H1 (cell line): ENCODE results near the gene OR14I1. TPM values are rescaled to one million over a fixed set of nuclear protein-coding genes. Genes with fewer than 3 reads are reported as not detected.

Source experiments
- CTCF ChIA-PET: fragments of 300-600 bp; sonication (Branson Sonifier 250); formaldehyde crosslinking; loops from one replicate; lab custom pipeline; 2021; ENCODE audit not compliant: partially characterized antibody; lab: Charles Lee
- POLR2A ChIA-PET: fragments of 300-600 bp; sonication (Branson Sonifier 250); formaldehyde crosslinking; loops from one replicate; lab custom pipeline; 2021; ENCODE audit warnings: inconsistent platforms; ENCODE audit not compliant: partially characterized antibody; lab: Charles Lee
- DNase-seq, 2 experiments: peaks; one replicate each; pipeline versions ENCODE4 v3.0.0 to v3.0.0-alpha.2; 2010 to 2022; ENCODE audit warnings: low spot score in 2 of 2, low read depth in 1 of 2, mixed read lengths in 1 of 2
- FAIRE-seq: peaks from 2 replicates; lab custom pipeline; 2011; peaks lifted over from hg19 to GRCh38; lab: Jason Lieb, UNC
- H2AFZ ChIP-seq: 2 replicates; pipeline ENCODE4 v1.8.1; 2012; ENCODE audit warnings: low read length, inconsistent platforms
- H2AK5ac ChIP-seq: 2 replicates; pipeline ENCODE4 v1.6.1; 2013; ENCODE audit warnings: low read depth, low read length
- H2BK120ac ChIP-seq: replicated peaks from 2 replicates; pipeline ENCODE3; 2013; ENCODE audit warnings: low read depth, low read length, inconsistent platforms
- H2BK12ac ChIP-seq: 2 replicates; pipeline ENCODE4 v1.6.1; 2013; ENCODE audit warnings: low read depth, low read length
- H2BK15ac ChIP-seq: 2 replicates; pipeline ENCODE4 v1.6.1; 2013; ENCODE audit warnings: low read length
- H2BK20ac ChIP-seq: 2 replicates; pipeline ENCODE4 v1.6.1; 2013; ENCODE audit warnings: low read length
- H2BK5ac ChIP-seq: 2 replicates; pipeline ENCODE4 v1.6.1; 2013; ENCODE audit warnings: low read depth, low read length
- H3K14ac ChIP-seq: 2 replicates; pipeline ENCODE4 v1.6.1; 2013; ENCODE audit warnings: inconsistent platforms; ENCODE audit not compliant: insufficient read length
- H3K18ac ChIP-seq: 2 replicates; pipeline ENCODE4 v1.6.1; 2013; ENCODE audit warnings: low read length; ENCODE audit errors: extremely low read depth
- H3K23ac ChIP-seq: 2 replicates; pipeline ENCODE4 v1.6.1; 2013; ENCODE audit warnings: inconsistent platforms; ENCODE audit not compliant: insufficient read length
- H3K23me2 ChIP-seq: 2 replicates; pipeline ENCODE4 v1.6.1; 2013; ENCODE audit warnings: low read depth, low read length
- H3K27ac ChIP-seq: 2 replicates; pipeline ENCODE4 v1.6.1; 2011; ENCODE audit warnings: low read depth, low read length, inconsistent platforms
- H3K27me3 ChIP-seq, 4 experiments: replicated peaks in 1 of 4; 1 replicate in 1 of 4; 2 replicates in 3 of 4; pipeline versions ENCODE4 v1.6.1 to v1.8.1; 2011 to 2013; ENCODE audit warnings: low read length in 3 of 4, mild to moderate bottlenecking in 3 of 4, inconsistent platforms in 2 of 4, mixed read lengths in 2 of 4, moderate library complexity in 1 of 4; ENCODE audit not compliant: control insufficient read depth in 3 of 4, insufficient read depth in 3 of 4; ENCODE audit errors: extremely low read depth in 1 of 4
- H3K36me3 ChIP-seq, 4 experiments: 2 replicates each; pipeline versions ENCODE4 v1.6.1 to v1.8.1; 2011 to 2013; ENCODE audit warnings: mild to moderate bottlenecking in 4 of 4, low read length in 3 of 4, moderate library complexity in 2 of 4, control low read depth in 1 of 4, inconsistent platforms in 1 of 4; ENCODE audit not compliant: insufficient read depth in 4 of 4, control insufficient read depth in 2 of 4
- H3K4ac ChIP-seq: replicated peaks from 2 replicates; pipeline ENCODE3; 2013; ENCODE audit warnings: low read length, low read depth, mixed read lengths, inconsistent platforms; ENCODE audit not compliant: insufficient read length
- H3K4me1 ChIP-seq, 4 experiments: replicated peaks in 1 of 4; 1 replicate in 1 of 4; 2 replicates in 3 of 4; pipeline versions ENCODE4 v1.6.1 to v1.8.1; 2011 to 2013; ENCODE audit warnings: low read length in 3 of 4, inconsistent platforms in 2 of 4, mixed read lengths in 1 of 4; ENCODE audit not compliant: insufficient read depth in 4 of 4, control insufficient read depth in 3 of 4
- H3K4me2 ChIP-seq, 2 experiments: 2 replicates each; pipeline versions ENCODE4 v1.6.1 to v1.8.1; 2011 to 2013; ENCODE audit warnings: low read depth in 2 of 2, low read length in 2 of 2, control low read depth in 1 of 2, inconsistent platforms in 1 of 2, mild to moderate bottlenecking in 1 of 2; ENCODE audit not compliant: insufficient read depth in 1 of 2
- H3K4me3 ChIP-seq, 4 experiments: fragments of 200-600, 300-600 bp in 1 of 4; sonication (generic), shearing (Covaris generic), sonication (Bioruptor Twin) in 1 of 4; 2 replicates each; pipeline versions ENCODE4 v1.5.1 to v1.8.1; 2011 to 2016; ENCODE audit warnings: low read length in 4 of 4, low read depth in 3 of 4, control low read depth in 2 of 4, inconsistent platforms in 2 of 4, mild to moderate bottlenecking in 2 of 4, mixed read lengths in 1 of 4, moderate library complexity in 1 of 4; ENCODE audit not compliant: insufficient read depth in 2 of 4; ENCODE audit errors: extremely low read depth in 1 of 4
- H3K56ac ChIP-seq: replicated peaks from 2 replicates; pipeline ENCODE3; 2013; ENCODE audit warnings: low read depth, mild to moderate bottlenecking, mixed read lengths, low read length, inconsistent platforms; ENCODE audit not compliant: insufficient read length
- H3K79me1 ChIP-seq: 2 replicates; pipeline ENCODE4 v1.6.1; 2013; ENCODE audit warnings: low read depth, low read length, control low read depth
- H3K79me2 ChIP-seq, 2 experiments: 2 replicates each; pipeline versions ENCODE4 v1.6.1 to v1.8.1; 2012 to 2013; ENCODE audit warnings: low read length in 2 of 2, mild to moderate bottlenecking in 2 of 2, inconsistent platforms in 1 of 2; ENCODE audit not compliant: insufficient read depth in 2 of 2, control insufficient read depth in 1 of 2
- H3K9ac ChIP-seq, 4 experiments: replicated peaks in 1 of 4; 1 replicate in 1 of 4; 2 replicates in 3 of 4; pipeline versions ENCODE4 v1.6.1 to v1.8.1; 2011 to 2013; ENCODE audit warnings: low read depth in 3 of 4, low read length in 3 of 4, control low read depth in 2 of 4, mild to moderate bottlenecking in 2 of 4, moderate library complexity in 2 of 4, inconsistent platforms in 1 of 4; ENCODE audit errors: extremely low read depth in 1 of 4
- H3K9me3 ChIP-seq, 2 experiments: 2 replicates each; pipeline versions ENCODE4 v1.6.1 to v1.8.1; 2012 to 2013; ENCODE audit warnings: mild to moderate bottlenecking in 2 of 2, moderate library complexity in 2 of 2, control low read depth in 1 of 2, inconsistent platforms in 1 of 2, low read depth in 1 of 2, low read length in 1 of 2, mixed read lengths in 1 of 2; ENCODE audit not compliant: insufficient read depth in 2 of 2
- H4K20me1 ChIP-seq, 2 experiments: replicated peaks in 1 of 2; 2 replicates each; pipeline versions ENCODE3 to v1.8.1; 2011 to 2013; ENCODE audit warnings: inconsistent platforms in 2 of 2, low read length in 2 of 2, mild to moderate bottlenecking in 1 of 2; ENCODE audit not compliant: insufficient read depth in 2 of 2, control insufficient read depth in 1 of 2
- H4K5ac ChIP-seq: 2 replicates; pipeline ENCODE4 v1.6.1; 2013; ENCODE audit warnings: low read length, low read depth, mixed read lengths, inconsistent platforms; ENCODE audit not compliant: insufficient read length
- H4K8ac ChIP-seq: 2 replicates; pipeline ENCODE4 v1.8.0; 2013; ENCODE audit warnings: mild to moderate bottlenecking, moderate library complexity, low read length, inconsistent platforms; ENCODE audit not compliant: insufficient read depth; ENCODE audit errors: extremely low read depth
- H4K91ac ChIP-seq: replicated peaks from 2 replicates; pipeline ENCODE3; 2013; ENCODE audit warnings: low read length, mixed read lengths, inconsistent platforms; ENCODE audit not compliant: insufficient read length
- CBX5 ChIP-seq: fragments of 300-800, 300-1000 bp; sonication (generic); IDR thresholded peaks from 2 replicates; pipeline ENCODE4 v1.7.1; 2016; ENCODE audit warnings: antibody characterized with exemption, low read length, low read depth
- EP300 ChIP-seq, 2 experiments: IDR thresholded peaks; 1 replicate in 1 of 2; 2 replicates in 1 of 2; pipeline ENCODE4 v1.6.1; 2011 to 2012; ENCODE audit warnings: low read depth in 2 of 2, low read length in 2 of 2, mild to moderate bottlenecking in 2 of 2, borderline replicate concordance in 1 of 2, inconsistent platforms in 1 of 2, moderate library complexity in 1 of 2
- TCF12 ChIP-seq: IDR thresholded peaks from 2 replicates; pipeline ENCODE4 v1.6.1; 2011; ENCODE audit warnings: low read depth, mild to moderate bottlenecking, low read length
- YY1 ChIP-seq: IDR thresholded peaks from 2 replicates; pipeline ENCODE4 v1.6.1; 2011; ENCODE audit warnings: low read depth, mild to moderate bottlenecking, low read length
- WGBS, 2 experiments: shearing (Covaris generic) in 1 of 2; methylation state at CpG; one replicate each; pipeline versions ENCODE4 v1.1.6 to v1.1.7; 2013 to 2015; ENCODE audit warnings: low lambda C conversion rate in 2 of 2, mixed read lengths in 2 of 2, inconsistent platforms in 1 of 2, low coverage in 1 of 2, missing lambda C conversion rate in 1 of 2; ENCODE audit not compliant: insufficient replicate concordance in 2 of 2, insufficient coverage in 1 of 2, insufficient read length in 1 of 2; ENCODE audit errors: extremely low coverage in 1 of 2, missing lambda C conversion rate in 1 of 2; 5-methylcytosine and 5-hydroxymethylcytosine counted together
- polyA plus RNA-seq, 7 experiments: library from polyadenylated mRNA; depleted of rRNA in 3 of 7; stranded (reverse) in 5 of 7; unstranded in 2 of 7; fragments of >200 nt in 5 of 7; fragments of 200-250 nt in 2 of 7; gene quantifications; 1 replicate in 5 of 7; 2 replicates in 1 of 7; 4 replicates in 1 of 7; pipeline versions ENCODE4 v1.2.1 to v1.2.3, GENCODE V29; 2011 to 2013; ENCODE audit warnings: missing spikeins in 2 of 7, mixed read lengths in 2 of 7
- total RNA-seq: library from RNA; stranded (reverse); fragmentation: NEBNext Ultra II Directional; extraction: Animal tissue kit (Norgen Biotek cat#: 25700); gene quantifications from 2 replicates; pipeline ENCODE4 v1.2.1, GENCODE V29; 2021

The OR14I1 gene
- total and polyA plus RNA-seq, 2 of the 8 experiments (the other 6 are each of a cell fraction or from before 2014, with no cell fraction given): not detected

- Histone ChIP-seq H2AK5ac (no peak overlapping the region), H3K4ac (no peak overlapping the region), H3K23ac (no peak overlapping the region), H3K9me3 (peaks cover 41 to 52% of the 10 kb centered on the region in 2 experiments), H3K27me3 (no peaks in the 10 kb centered on the region), H3K79me1 (no peaks in the 10 kb centered on the region), H4K20me1 (no peaks in the 10 kb centered on the region), H2BK5ac (no peak overlapping the region), H3K27ac (no peak overlapping the region), H3K18ac (no peak overlapping the region), H3K14ac (no peak overlapping the region), H2BK12ac (no peak overlapping the region), H3K56ac (no peak overlapping the region), H3K36me3 (no peaks in the 10 kb centered on the region; a peak in 1 of 8 replicates), H3K4me1 (no peaks in the 10 kb centered on the region), H2BK20ac (no peak overlapping the region), H4K5ac (no peak overlapping the region), H2BK15ac (no peak overlapping the region), H3K4me3 (no peak overlapping the region), H3K23me2 (no peaks in the 10 kb centered on the region), H3K9ac (no peak overlapping the region), H3K4me2 (no peak overlapping the region), H2BK120ac (no peak overlapping the region), H4K8ac (no peak overlapping the region), H3K79me2 (no peaks in the 10 kb centered on the region), H4K91ac (no peak overlapping the region), H2AFZ (no peak overlapping the region)
- TF ChIP-seq CBX5: no peak
- TF ChIP-seq TCF12: no peak
- no peak for TF ChIP-seq YY1
- TF ChIP-seq EP300 (IDR thresholded peaks at IDR 0.05; ENCODE audit: borderline replicate concordance in 1 of 2, low read depth in 2 of 2, low read length in 2 of 2): no peak
- POLR2A ChIA-PET: no interaction called here
- CTCF ChIA-PET: interaction anchor here (0.8 to 1.3 kb wide), 2 partner anchors 14 to 160 kb away, joined by 3 to 4 read pairs; no protein-coding TSS in a partner anchor
- FAIRE-seq (no peak), DNase-seq (no peak)
- 95% methylated on average over 8 of the region's 8 CpGs; no CpG with 5 or more reads in 1 of the 2 experiments for WGBS, 2 experiments
These were observed 20.9 kb downstream of the OR14I1 start for GRCh38 chr1:248681651-248682050.
